ENCODE results near the gene HORMAD2.

DNA sequence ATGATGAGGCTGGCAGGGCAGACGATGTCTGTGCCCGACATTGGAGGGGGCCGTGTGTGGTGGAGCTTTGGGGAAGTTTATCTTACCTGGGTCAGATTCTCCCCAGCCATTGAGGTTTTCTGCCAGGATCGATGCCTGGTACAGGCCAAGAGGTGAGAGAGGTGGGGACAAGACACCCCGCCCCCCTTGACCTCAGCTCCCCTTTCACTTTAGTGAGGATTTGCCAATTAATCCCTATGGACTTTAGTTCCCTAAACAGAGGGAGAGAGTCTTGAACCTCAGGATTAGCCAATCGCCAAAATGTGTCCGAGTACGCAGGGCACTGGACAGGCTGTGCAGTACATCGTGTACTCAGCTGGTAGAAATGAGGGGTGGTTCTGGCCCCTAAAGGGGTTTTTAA is 541 bp downstream of the HORMAD2 start:
- TF ChIP-seq POLR2A (IDR thresholded peaks at IDR 0.05) (no peak), CTCF (IDR thresholded peaks at IDR 0.05 in 4 of 5, conservative IDR thresholded peaks at IDR 0.05 in 1 of 5) (no peak)

Data from gastrocnemius medialis (tissue), 4 donors.